GM13977 (cell line): ENCODE measurements around the gene PADI2.

Experiments
- DNase-seq: peaks from one replicate; pipeline ENCODE4 v3.0.0; 2012; ENCODE audit warnings: low spot score
- in situ Hi-C: fragments of 300-500 bp; cut with MboI; formaldehyde crosslinking; loops from one replicate; pipeline ENCODE4 v1.12.0; 2022; ENCODE audit warnings: low sequenced_read_pairs, low pct_unique_long_range_greater_than_20kb, mixed read lengths, inconsistent platforms; ENCODE audit not compliant: unreplicated experiment
- TF ChIP-seq, protein P1 (sequence below): IDR thresholded peaks from 2 replicates; pipeline ENCODE4 v1.5.1; 2012; ENCODE audit warnings: mild to moderate bottlenecking, control low read depth; ENCODE audit not compliant: insufficient read depth; ENCODE audit errors: extremely low read depth, missing control alignments

The PADI2 gene

DNA sequence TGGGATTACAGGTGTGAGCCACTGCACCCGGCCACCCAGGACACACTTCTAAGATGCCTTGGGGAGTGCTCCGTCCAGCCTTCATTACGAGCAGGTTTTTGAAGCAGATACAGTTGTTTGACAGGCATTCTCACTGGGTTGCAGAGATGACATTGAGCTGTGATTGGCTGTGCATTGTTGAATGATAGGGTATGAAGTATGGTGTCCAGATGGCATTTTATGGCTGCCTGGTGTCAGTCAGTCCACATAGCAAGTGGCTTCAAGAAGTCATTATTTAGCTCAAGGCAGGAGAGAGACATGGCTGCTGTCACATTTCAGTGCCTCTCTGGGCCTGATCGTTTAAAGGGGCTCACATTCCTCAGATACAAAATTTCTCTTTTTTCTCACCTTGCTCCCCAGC is 14.8 kb upstream of the PADI2 start:
- in situ Hi-C loops, result no loop called here

DNA sequence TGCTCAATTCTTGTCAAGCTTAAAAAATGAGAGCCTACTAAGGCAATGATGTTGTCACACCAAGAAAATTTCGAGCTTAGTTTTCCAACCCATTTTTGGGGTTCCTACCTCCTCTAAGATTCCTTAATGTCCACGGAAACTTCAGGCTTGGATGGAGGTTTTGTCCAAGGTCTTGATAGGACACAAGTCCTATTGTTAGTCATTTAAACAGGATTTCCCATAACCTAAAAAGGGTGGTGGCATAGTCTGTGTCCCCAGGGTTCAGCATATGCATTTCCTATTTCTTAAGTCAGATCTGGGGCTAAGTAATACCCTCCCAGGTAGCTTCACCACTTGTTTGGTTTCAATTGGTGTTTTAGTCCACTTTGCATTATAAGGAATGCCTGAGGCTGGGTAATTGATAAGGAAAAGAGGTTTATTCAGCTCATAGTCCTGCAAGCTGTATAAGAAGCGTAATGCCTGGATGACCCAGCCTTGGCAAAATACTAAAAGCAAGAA is 10.9 kb upstream of the PADI2 start:
- in situ Hi-C loops, result no loop called here
- TF ChIP-seq, protein P1, sequence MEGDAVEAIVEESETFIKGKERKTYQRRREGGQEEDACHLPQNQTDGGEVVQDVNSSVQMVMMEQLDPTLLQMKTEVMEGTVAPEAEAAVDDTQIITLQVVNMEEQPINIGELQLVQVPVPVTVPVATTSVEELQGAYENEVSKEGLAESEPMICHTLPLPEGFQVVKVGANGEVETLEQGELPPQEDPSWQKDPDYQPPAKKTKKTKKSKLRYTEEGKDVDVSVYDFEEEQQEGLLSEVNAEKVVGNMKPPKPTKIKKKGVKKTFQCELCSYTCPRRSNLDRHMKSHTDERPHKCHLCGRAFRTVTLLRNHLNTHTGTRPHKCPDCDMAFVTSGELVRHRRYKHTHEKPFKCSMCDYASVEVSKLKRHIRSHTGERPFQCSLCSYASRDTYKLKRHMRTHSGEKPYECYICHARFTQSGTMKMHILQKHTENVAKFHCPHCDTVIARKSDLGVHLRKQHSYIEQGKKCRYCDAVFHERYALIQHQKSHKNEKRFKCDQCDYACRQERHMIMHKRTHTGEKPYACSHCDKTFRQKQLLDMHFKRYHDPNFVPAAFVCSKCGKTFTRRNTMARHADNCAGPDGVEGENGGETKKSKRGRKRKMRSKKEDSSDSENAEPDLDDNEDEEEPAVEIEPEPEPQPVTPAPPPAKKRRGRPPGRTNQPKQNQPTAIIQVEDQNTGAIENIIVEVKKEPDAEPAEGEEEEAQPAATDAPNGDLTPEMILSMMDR, result no peak
- no peak for DNase-seq

More for the DNA sequence above, 14.8 kb upstream of the PADI2 start:
- DNase-seq, result no peak
- TF ChIP-seq, protein P1, result no peak

- no peak for DNase-seq
- in situ Hi-C loops, result no loop called here
- TF ChIP-seq, protein P1, result no peak
These were observed 9.1 kb upstream of the PADI2 start for GRCh38 chr1:17128361-17128760.

GRCh38 chr1:17125756-17126237 is 6.5 kb upstream of the PADI2 start:
- TF ChIP-seq, protein P1, result peak; percentile 96
- peak; percentile 90 for DNase-seq
- in situ Hi-C loops, result no loop called here

GRCh38 chr1:17123196-17124045 is 4.2 kb upstream of the PADI2 start:
- DNase-seq, result no peak
- in situ Hi-C loops, result loop anchor here (5.0 kb wide), 1 partner anchor 114 kb away; no protein-coding TSS in a partner anchor
- TF ChIP-seq, protein P1, result no peak

DNA sequence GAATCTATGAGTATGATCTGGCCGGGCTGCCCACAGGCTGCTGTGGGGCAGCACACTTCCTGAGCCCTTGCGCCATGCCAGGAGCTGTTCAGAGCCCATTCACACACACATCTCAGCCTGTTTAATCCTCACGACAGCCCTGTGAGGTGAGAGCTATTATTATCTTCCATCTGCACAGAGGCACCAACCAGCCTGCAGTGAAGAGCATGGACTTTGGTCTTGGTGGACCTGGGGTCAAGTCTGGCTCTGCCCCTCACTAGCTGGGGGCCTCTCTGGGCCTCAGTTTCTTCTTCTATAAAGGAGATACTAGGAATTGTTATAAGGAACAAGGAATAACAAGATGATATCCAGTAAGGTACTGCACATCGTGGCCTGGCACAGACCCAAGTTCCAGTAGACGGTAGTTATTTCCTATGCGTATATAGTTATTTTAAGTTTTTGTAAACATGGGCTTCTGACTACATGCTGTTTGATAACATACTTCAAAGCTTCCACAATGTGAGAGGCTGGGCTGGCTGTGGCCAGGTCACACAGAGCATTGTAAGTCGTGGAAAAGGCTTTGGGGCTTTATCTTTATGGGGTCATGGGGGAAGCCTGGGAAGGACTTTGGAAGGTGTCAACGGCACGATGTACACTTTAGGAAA is 3.4 kb upstream of the PADI2 start:
- no peak for DNase-seq
- in situ Hi-C loops, result loop anchor here (5.0 kb wide), 1 partner anchor 115 kb away; no protein-coding TSS in a partner anchor
- TF ChIP-seq, protein P1, result no peak
